GM18511 (cell line): ENCODE results near the gene CRYBB3.
"Not testable (repeated sequence)": the region's sequence is repeated elsewhere in the genome, so short reads cannot be mapped to it uniquely, and the experiment has no call there.

Experiments
- ATAC-seq: cut with Tn5 transposase; IDR thresholded peaks from one replicate; pipeline ENCODE4 v1.9.1; 2021; ENCODE audit warnings: mild to moderate bottlenecking, moderate library complexity; ENCODE audit not compliant: unreplicated experiment

CRYBB3 gene

DNA sequence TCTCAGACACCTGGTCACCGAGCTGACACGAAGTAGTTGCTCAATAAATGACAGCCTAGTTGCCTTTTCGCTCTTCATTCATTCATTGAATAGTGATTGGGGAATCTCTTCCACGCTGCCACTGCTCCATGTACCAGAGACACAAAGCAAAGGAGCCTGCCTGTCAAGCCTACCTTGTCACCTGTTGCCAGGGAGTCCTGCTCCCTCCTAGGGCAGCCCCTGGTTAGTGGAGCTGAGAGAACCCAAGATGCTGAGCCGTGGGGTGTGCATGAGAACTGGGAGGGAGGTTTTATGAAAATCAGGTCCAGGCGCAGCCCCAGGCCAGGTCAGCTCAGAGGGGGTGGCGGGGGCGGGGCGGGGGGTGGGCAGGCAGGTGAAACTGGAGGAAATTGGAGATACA lies 38.4 kb downstream of the CRYBB3 start:
- not testable (repeated sequence) for ATAC-seq

DNA sequence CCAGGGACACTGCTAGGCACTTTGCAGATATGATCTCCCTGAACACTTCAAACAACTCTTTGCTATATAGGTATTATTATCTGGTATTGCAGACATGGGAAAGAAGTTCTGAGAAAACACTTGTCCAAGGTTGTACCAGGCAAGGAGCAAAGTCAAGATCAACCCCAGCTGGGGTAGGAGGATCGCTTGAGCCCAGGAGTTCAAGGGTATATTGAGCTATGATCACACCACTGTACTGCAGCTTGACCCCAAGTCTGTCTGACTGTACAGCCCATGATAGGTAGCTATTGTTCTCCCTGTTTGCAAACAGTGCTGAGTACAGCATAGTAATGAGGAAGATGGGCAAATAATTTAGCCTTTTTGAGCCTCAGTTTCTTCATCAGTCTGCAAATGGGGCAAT lies 55.5 kb downstream of the CRYBB3 start:
- ATAC-seq = not testable (repeated sequence)
